Stimulated activated CD4-positive, alpha-beta T cell treated with anti-CD3 and anti-CD28 coated beads, Interleukin-12 subunit alpha, Interleukin-12 subunit beta, amount 100 ng/mL, for 4 hours (primary cell): ENCODE measurements around the gene OSM.

Experiments used
- DNase-seq: peaks from one replicate; pipeline ENCODE4 v3.0.0-alpha.2; 2020

The OSM gene

GRCh38 chr22:30261134-30261533 is 5.5 kb downstream of the OSM start:
- DNase-seq = no peak

DNA sequence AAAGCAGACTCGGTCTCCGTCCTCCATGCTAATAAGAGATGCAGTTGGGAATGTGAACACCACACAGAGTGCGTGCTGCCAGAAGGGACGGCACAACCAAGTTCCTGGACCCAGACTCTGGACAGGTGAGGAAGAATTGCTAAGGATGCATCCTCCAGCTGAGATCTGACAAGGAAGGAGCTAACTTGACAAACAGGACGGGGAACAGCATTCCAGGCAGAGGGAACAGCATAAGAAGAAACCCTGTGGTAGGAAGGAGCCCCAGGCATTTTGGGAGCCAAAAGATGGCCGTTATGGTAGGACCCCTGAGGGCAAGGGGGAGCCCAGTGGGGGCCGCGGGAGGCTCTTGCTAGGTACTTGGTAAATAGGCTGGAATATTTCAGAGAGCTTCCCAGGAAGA is 6.0 kb downstream of the OSM start:
- no peak for DNase-seq

DNA sequence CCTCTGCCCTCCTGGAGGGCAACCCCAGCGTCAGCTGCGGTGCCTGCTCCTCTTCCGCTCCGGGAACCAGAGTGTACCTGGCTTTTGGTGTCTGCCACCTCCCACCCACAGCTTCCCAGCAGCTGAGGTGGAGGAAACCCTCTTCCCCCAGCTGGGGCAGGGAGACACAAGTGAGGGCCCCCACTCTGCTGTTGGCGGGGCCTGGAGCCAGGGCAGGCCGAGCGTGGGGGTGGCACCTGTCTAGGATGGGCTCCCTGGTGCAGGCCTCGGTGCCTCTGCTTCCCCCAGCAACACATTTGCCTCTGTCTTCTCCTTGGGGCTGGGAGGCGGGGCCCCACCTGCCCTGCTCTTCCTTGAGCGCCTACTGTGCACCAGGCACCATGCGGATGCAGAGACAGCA is 6.4 kb downstream of the OSM start:
- DNase-seq = no peak

GRCh38 chr22:30254314-30254713 is 12.3 kb downstream of the OSM start:
- DNase-seq = no peak

- no peak for DNase-seq
Measured at GRCh38 chr22:30253205-30253852, 13.3 kb downstream of the OSM start.

GRCh38 chr22:30252411-30253204 is 14.0 kb downstream of the OSM start:
- DNase-seq = no peak

DNA sequence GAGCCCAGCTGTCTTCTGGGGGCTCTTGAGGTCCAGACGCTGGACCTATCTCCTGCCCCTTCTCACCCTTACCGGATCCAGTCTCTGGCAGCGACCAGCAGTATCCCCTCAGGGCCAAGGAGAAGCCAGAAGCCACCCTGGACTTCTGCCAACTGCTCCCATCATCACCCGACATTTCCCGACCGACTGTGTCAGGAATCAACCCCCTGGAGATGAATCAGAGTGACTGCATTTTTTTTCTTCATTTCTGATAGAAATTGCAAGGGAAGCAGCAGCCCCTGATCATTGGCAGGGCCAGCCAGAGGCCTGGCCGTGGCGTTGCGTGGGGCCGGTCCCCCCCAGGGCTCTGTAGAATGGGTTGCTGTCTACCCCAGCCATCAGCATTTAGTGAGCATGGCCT is 14.9 kb downstream of the OSM start:
- DNase-seq = no peak

- DNase-seq = no peak
Measured at GRCh38 chr22:30250661-30251267, 15.9 kb downstream of the OSM start.

GRCh38 chr22:30250039-30250565 is 16.5 kb downstream of the OSM start:
- no peak for DNase-seq

- no peak for DNase-seq
Measured at GRCh38 chr22:30249049-30250038, 17.3 kb downstream of the OSM start.

DNA sequence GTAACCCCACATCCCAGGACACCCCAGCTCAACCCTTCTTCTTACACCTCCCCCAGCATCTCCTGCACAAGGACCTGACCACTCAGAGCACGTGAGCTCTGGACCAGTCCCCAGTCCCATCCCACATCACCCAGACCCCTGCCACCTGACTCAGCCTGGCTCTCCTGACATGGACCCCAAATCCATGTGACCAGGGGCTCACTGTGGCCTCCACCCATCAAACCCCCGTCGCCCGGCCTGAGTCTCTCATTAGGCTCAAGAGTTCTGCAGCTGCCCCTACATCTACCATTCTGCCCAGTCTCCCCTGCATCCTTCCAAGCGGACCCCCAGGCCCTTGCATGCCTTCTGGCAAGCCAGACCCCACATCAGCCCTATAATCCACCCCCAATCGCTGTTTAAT is 18.2 kb downstream of the OSM start:
- DNase-seq = no peak

DNA sequence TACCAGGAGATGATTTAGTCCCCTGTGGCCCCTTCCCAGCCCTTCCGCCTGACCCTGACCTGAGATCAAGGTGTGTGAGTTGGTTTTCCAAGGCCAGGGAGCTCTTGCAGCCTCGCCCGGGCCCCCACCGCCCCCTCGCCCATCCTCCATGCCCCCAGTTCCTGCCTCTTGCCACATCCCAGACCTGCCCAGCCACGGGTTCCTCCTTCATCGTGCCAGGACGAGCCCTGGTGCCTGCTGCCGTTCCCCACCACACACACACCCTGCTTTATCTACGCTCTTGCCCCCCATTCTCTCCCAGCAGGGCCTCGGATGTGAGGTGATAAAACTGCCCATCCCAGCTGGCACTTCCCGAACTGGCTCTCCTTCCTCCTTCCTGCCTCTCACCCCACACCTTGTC is 18.7 kb downstream of the OSM start:
- no peak for DNase-seq

GRCh38 chr22:30247561-30247960 is 19.1 kb downstream of the OSM start:
- DNase-seq = no peak

GRCh38 chr22:30246814-30247376 is 19.8 kb downstream of the OSM start:
- peak; percentile 43 for DNase-seq

DNA sequence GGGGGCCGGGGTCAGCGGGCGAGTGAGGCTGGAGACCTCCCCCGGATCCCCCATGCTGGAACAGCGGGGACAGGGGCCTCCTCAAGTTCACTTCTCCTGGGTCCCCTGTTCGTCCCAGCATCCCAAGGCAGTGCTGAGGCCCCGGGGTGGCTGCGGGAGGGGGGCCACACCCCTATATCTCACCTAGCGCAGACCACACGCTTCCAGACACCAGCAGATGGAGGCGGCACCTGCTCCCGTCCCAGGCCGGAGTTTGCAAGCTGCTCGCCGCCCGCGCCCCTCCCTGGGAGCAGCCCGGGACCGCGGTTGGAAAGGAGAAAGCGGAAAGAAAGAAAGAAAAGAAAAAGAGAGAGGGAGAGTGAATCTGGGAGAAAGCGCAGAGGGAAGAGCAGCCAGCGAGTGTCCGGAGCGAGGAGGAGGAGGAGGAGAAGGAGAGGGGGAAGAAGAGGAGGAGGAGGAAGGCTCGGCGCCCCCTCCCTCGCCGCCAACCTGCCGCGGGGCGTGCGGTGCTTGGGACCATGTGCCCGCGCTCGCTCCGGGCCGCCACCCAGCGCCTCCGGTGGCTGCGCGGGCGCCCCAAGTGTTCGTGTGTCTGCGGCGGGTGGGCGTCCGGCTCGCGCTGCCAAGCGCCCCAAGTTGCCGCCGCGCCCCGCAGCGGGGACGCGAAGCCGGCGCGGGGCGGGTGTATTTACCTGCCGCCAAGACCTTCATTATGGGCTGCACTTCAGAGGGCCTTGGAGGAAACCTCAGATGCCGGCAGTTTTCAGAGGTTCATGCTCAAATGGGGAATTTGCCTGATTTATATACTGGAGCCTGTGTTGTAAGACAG is 20.5 kb downstream of the OSM start, which contains the start of gene LIF:
LIF (minus strand) TSS at position 775 of the 829 bp plus-strand sequence; CDS start at position 711, 64 bp downstream.
- DNase-seq = peak; percentile 54

DNA sequence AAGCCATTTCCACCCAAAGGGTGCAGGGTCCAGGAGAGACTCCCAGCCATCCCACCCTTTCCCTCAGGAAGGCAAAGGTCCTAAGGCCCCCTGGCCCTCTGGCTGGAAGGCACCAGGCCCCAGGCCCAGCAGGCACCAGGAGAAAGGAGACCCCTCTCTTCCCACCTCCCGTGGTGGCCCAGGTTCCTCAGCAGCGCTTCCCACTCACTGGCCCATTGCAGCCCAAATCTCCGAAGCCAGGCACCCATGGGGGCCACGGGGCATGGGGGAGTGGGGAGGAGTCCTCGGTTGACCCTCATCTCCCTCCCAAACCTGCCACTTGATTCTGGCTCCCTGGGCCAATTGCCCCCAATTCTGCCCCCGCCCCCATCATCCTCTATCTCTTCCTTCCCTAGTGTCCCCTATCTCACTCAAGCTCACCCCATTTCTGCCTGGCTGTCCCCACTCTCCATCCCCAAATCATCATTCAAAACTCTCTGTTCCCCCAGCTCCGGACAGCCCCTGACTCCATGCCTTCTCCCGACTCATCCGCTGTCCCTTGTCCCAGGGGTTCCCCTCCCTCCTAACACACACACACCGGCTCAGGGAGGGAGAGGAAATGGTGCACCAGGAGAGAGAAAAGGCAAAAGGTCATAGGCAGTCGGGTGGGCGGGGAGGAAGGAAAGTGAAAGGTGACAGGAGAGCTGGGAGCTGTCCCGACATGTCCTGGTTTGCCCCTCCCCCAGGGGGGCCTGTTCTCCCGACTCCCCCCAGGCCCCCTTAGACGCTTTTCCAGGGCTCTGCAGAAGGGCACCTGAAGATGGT is 21.3 kb downstream of the OSM start:
- DNase-seq = peak; percentile 51

- peak; percentile 28 for DNase-seq
Measured at GRCh38 chr22:30244641-30245040, 22.0 kb downstream of the OSM start.

- peak; percentile 27 for DNase-seq
Measured at GRCh38 chr22:30244066-30244465, 22.6 kb downstream of the OSM start.

DNA sequence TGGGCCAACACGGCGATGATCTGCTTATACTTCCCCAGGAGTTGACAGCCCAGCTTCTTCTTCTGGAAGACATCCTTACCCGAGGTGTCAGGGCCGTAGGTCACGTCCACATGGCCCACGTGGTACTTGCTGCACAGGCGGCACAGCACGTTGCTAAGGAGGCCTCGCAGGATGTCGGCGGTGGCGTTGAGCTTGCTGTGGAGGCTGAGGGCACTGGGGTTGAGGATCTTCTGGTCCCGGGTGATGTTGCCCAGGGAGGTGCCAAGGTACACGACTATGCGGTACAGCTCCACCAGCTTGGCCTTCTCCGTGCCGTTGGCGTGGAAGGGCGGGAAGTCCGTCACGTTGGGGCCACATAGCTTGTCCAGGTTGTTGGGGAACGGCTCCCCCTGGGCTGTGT is 23.0 kb downstream of the OSM start:
- DNase-seq = peak; percentile 41
